NCI-H1092 treated with DMSO at 0.1 percent for 48 hours (cell line): ENCODE results near the gene FXN.
"Not testable (repeated sequence)": the region's sequence is repeated elsewhere in the genome, so short reads cannot be mapped to it uniquely, and the experiment has no call there.

ENCODE experiments used
- DNase-seq: peaks from one replicate; lab custom pipeline; 2025; lab: John Stamatoyannopoulos, UW

Gene FXN

GRCh38 chr9:69104830-69105527, 69.4 kb downstream of the FXN start:
- DNase-seq: no peak

GRCh38 chr9:69107771-69108170, 72.2 kb downstream of the FXN start:
- DNase-seq: no peak

GRCh38 chr9:69108706-69109105, 73.2 kb downstream of the FXN start:
- DNase-seq: not testable (repeated sequence)

GRCh38 chr9:69109152-69109551, 73.6 kb downstream of the FXN start:
- DNase-seq: no peak

GRCh38 chr9:69112646-69113045, 77.1 kb downstream of the FXN start:
- not testable (repeated sequence) for DNase-seq

- DNase-seq: no peak
These were observed 80.1 kb downstream of the FXN start for GRCh38 chr9:69115621-69116020.

GRCh38 chr9:69118656-69119055, 83.1 kb downstream of the FXN start:
- no peak for DNase-seq

GRCh38 chr9:69120380-69121154, 85.0 kb downstream of the FXN start:
- DNase-seq: peak; percentile 8

GRCh38 chr9:69121155-69122081, 85.9 kb downstream of the FXN start:
- DNase-seq: peak; percentile 72

- DNase-seq: peak; percentile 55
These were observed 86.6 kb downstream of the FXN start for GRCh38 chr9:69122082-69122548.

GRCh38 chr9:69122549-69123141, 87.1 kb downstream of the FXN start:
- no peak for DNase-seq

- no peak for DNase-seq
These were observed 95.2 kb downstream of the FXN start for GRCh38 chr9:69130456-69131441.

- DNase-seq: no peak
These were observed 96.1 kb downstream of the FXN start for GRCh38 chr9:69131682-69132081.

GRCh38 chr9:69132361-69132760, 96.8 kb downstream of the FXN start:
- DNase-seq: no peak

- no peak for DNase-seq
These were observed 98.9 kb downstream of the FXN start for GRCh38 chr9:69134412-69134811.

- no peak for DNase-seq
These were observed 100.6 kb downstream of the FXN start for GRCh38 chr9:69136185-69136584.

- DNase-seq: no peak
These were observed 101.2 kb downstream of the FXN start for GRCh38 chr9:69136779-69137178.

- DNase-seq: no peak
These were observed 101.8 kb downstream of the FXN start for GRCh38 chr9:69137311-69137710.

- no peak for DNase-seq
These were observed 104.0 kb downstream of the FXN start for GRCh38 chr9:69139596-69139995.

- DNase-seq: no peak
These were observed 104.7 kb downstream of the FXN start for GRCh38 chr9:69140123-69140735.
